Gastroesophageal sphincter (tissue), 3 donors: ENCODE data around the gene NCF4.

ENCODE experiments used
- EP300 ChIP-seq: sonication (generic); formaldehyde crosslinking; IDR thresholded peaks from one replicate; pipeline ENCODE4 v1.6.1; 2017; ENCODE audit warnings: antibody characterized with exemption, mild to moderate bottlenecking
- POLR2A ChIP-seq, 2 donors: fragments of 450-650 bp; IDR thresholded peaks; one replicate each; pipeline ENCODE4 v1.6.1; 2017; ENCODE audit warnings: antibody characterized with exemption in 2 of 2, mild to moderate bottlenecking in 2 of 2, moderate library complexity in 1 of 2
- POLR2AphosphoS5 ChIP-seq: sonication (generic); formaldehyde crosslinking; IDR thresholded peaks from one replicate; pipeline ENCODE4 v1.6.1; 2017; ENCODE audit warnings: antibody characterized with exemption
- TF ChIP-seq, protein P1 (sequence below), 4 experiments: fragments of 200-600 bp in 2 of 4; fragments of 450-650 bp in 2 of 4; sonication (generic) in 1 of 4; IDR thresholded peaks; one replicate each; pipeline ENCODE4 v1.5.1; 2017 to 2019; ENCODE audit warnings: antibody characterized with exemption in 4 of 4, mild to moderate bottlenecking in 2 of 4, moderate library complexity in 2 of 4

DNA sequence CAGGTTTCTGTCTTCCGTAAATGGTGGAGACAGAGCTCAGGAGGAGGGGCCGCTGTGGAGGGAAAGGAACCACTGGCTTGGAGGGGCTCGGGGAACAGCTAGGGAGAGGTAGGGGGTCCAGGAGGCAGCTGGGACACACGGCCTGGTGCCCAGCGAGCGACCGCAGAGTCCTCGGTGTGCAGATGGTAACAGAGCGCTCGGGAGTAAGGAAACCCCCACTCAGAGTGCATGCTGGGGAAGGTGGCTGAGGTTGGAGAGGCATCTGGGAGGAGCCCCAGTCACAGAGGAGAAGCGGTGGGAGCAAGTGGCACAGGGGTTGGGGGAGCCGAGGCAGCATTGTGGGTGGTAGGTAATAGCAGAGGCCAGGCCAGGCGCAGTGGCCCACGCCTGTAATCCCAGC lies 10.8 kb upstream of the NCF4 start:
- TF ChIP-seq, protein P1, sequence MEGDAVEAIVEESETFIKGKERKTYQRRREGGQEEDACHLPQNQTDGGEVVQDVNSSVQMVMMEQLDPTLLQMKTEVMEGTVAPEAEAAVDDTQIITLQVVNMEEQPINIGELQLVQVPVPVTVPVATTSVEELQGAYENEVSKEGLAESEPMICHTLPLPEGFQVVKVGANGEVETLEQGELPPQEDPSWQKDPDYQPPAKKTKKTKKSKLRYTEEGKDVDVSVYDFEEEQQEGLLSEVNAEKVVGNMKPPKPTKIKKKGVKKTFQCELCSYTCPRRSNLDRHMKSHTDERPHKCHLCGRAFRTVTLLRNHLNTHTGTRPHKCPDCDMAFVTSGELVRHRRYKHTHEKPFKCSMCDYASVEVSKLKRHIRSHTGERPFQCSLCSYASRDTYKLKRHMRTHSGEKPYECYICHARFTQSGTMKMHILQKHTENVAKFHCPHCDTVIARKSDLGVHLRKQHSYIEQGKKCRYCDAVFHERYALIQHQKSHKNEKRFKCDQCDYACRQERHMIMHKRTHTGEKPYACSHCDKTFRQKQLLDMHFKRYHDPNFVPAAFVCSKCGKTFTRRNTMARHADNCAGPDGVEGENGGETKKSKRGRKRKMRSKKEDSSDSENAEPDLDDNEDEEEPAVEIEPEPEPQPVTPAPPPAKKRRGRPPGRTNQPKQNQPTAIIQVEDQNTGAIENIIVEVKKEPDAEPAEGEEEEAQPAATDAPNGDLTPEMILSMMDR (IDR thresholded peaks at IDR 0.05) = no peak
- TF ChIP-seq EP300 = no peak
- TF ChIP-seq POLR2A (IDR thresholded peaks at IDR 0.05) = no peak
- TF ChIP-seq POLR2AphosphoS5 = no peak
